Skin epidermis (tissue), 12 donors: ENCODE results near the gene NR2C2AP.
A peak's percentile ranks its signal among the peaks of the same experiment; 100 is the strongest.
"Not testable (repeated sequence)": the region's sequence is repeated elsewhere in the genome, so short reads cannot be mapped to it uniquely, and the experiment has no call there.

Experiments
- H3K27ac ChIP-seq, 21 experiments: fragments of 200-600 bp; sonication (generic) in 11 of 21; one replicate each; pipeline ENCODE4 v1.5.0; 2020; ENCODE audit warnings: mild to moderate bottlenecking in 3 of 21, inconsistent platforms in 2 of 21, moderate library complexity in 2 of 21
- H3K4me3 ChIP-seq, 7 experiments: fragments of 200-600 bp; sonication (generic) in 2 of 7; one replicate each; pipeline ENCODE4 v1.5.0; 2020; ENCODE audit warnings: inconsistent platforms in 2 of 7, mild to moderate bottlenecking in 2 of 7, moderate library complexity in 1 of 7

Gene NR2C2AP

GRCh38 chr19:19192078-19192882 lies 10.9 kb downstream of the NR2C2AP start, which contains the start of the genes BORCS8 and RFXANK:
BORCS8 (minus strand) TSS chr19:19192152; CDS start chr19:19192117, 35 bp downstream.
RFXANK (plus strand) TSS chr19:19192258; CDS start chr19:19193947, 1,689 bp downstream.
- Histone ChIP-seq H3K4me3 (peak within 1 kb of the TSS; percentile 72 to 99 (median 90)), H3K27ac (peak within 1 kb of the TSS; percentile 94 to 100 (median 99))

DNA sequence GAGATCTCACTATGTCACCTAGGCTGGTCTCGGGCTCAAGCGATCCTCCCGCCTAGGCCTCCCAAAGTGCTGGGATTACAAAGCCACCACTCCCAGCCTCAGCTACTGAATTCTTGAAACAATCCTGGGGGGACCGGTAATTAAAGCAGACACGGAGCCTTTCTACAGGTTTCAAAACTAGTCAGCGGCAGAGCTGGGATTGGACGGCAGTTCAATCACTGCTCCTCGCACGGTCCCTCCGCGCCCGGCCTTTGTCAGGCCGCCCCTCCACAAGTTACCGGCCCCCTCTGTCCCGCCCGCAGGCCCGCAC lies 11.5 kb downstream of the NR2C2AP start:
- Histone ChIP-seq H3K27ac (peak overlapping the region; percentile 94 to 100 (median 99)), H3K4me3 (peak overlapping the region; percentile 72 to 99 (median 90))

GRCh38 chr19:19186742-19187141 lies 16.5 kb downstream of the NR2C2AP start:
- H3K4me3 ChIP-seq: no peak overlapping the region
- no peak overlapping the region for H3K27ac ChIP-seq

GRCh38 chr19:19185853-19186740 lies 17.1 kb downstream of the NR2C2AP start:
- H3K4me3 ChIP-seq: no peak overlapping the region
- H3K27ac ChIP-seq: no peak overlapping the region

GRCh38 chr19:19181488-19181998 lies 21.7 kb downstream of the NR2C2AP start:
- no peak overlapping the region for H3K4me3 ChIP-seq
- H3K27ac ChIP-seq: no peak overlapping the region

GRCh38 chr19:19179548-19180441 lies 23.4 kb downstream of the NR2C2AP start:
- H3K27ac ChIP-seq: no peak overlapping the region
- H3K4me3 ChIP-seq: no peak overlapping the region

- H3K27ac ChIP-seq: no peak overlapping the region
- H3K4me3 ChIP-seq: no peak overlapping the region
Observed at GRCh38 chr19:19176950-19177349, 26.3 kb downstream of the NR2C2AP start.

- H3K27ac ChIP-seq, H3K4me3 ChIP-seq: not testable (repeated sequence)
Observed at GRCh38 chr19:19173243-19173642, 30.0 kb downstream of the NR2C2AP start.

- no peak overlapping the region for H3K27ac ChIP-seq
- no peak overlapping the region for H3K4me3 ChIP-seq
Observed at GRCh38 chr19:19171821-19172532, 31.2 kb downstream of the NR2C2AP start.

- Histone ChIP-seq H3K4me3 (no peak overlapping the region), H3K27ac (no peak overlapping the region)
Observed at GRCh38 chr19:19170873-19171672, 32.1 kb downstream of the NR2C2AP start.

GRCh38 chr19:19170053-19170872 lies 33.0 kb downstream of the NR2C2AP start, which contains the start of gene MEF2B:
MEF2B (minus strand) TSS chr19:19170263; CDS start chr19:19150735, 19,528 bp downstream.
- Histone ChIP-seq H3K27ac (no peak within 1 kb of the TSS), H3K4me3 (peak within 1 kb of the TSS in 6 of 7 experiments; percentile 1 to 23 (median 10))

DNA sequence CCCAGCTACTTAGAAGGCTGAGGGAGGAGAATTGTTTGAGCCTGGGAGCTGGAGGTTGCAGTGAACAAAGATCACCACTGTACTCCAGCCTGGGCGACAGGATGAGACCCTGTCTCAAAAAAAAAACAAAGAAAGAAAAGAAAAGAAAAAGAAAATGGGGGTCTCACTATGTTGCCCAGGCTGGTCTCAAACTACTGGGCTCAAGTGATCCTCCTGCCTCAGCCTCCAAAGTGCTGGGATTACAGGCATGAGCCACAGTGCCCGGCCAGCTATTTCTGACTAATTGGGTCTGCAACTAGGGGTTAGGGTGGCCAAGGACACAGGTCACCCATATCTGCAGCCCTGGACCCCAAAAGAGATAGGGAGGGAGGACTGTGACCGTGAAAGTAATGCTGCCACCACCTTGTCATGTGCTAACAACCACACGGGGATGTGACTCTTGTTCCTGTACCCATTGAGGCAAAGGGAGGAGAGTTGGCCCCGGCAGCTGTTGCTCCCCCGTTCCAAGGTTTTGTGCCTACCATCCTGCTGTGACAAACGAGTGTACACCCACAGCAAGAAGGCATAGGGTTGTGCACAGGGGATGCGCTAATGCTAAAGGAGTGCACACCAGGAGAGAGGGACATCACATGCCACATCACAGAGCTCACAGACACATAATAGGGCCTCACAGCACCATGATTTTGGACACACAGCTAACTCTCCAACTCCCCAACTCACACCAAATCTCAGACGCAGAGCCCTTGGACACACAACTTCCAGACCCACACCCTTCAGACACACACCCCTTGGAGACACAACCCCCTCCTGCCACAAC lies 33.8 kb downstream of the NR2C2AP start:
- Histone ChIP-seq H3K27ac (no peak overlapping the region), H3K4me3 (peak overlapping the region in 4 of 7 experiments; percentile 6 to 23 (median 14))

GRCh38 chr19:19167612-19168011 lies 35.6 kb downstream of the NR2C2AP start:
- Histone ChIP-seq H3K27ac (no peak overlapping the region), H3K4me3 (no peak overlapping the region)

DNA sequence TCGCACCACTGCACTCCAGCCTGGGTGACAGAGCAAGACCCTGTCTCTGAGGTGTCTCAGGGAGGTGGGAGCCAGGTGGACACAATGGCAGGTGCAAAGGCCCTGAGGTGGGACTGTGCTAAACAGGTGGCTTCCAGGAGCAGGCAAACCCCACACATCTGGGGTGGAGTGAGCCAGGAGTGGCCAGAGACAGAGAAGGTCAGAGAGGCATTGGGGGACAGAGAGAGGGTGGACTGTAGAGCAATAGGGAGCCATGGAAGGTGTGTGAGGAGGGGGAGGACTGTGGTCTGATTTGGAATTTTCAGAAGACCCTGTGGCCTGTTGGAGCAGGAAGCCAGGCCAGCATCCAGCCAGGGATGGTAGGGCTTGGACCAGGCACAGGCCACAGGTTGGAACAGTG lies 37.8 kb downstream of the NR2C2AP start:
- Histone ChIP-seq H3K4me3 (no peak overlapping the region), H3K27ac (no peak overlapping the region)

GRCh38 chr19:19162495-19162894 lies 40.7 kb downstream of the NR2C2AP start:
- Histone ChIP-seq H3K27ac (no peak overlapping the region), H3K4me3 (no peak overlapping the region)

DNA sequence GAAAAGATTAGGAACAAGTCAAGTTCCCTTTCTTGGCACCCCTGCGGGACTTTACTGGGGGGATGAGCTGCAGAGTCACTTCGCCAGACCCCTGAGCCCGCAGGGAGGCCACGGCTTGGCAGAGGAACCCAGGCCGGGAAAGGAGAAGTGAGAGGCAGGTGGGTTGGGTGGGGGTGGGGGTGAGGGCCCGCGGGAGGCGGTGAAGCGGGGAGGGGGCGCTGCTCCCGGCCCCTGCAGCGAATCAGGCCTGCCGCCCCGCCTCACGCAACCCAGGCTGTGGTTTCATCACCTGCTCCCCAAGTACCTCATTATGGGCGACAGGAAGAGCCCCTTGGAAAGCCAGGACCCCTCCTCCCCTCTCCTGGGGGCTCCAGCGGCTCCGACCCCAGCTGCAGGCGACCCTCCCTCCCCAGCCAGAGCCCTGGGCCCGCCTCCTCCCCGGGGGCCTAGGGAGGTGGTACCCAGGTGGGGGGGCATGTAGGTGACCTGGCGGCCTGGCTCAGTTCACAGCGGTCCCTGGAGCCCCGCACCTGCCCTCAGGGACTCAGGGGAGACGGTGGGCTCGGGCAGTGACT lies 42.7 kb downstream of the NR2C2AP start:
- no peak overlapping the region for H3K4me3 ChIP-seq
- H3K27ac ChIP-seq: no peak overlapping the region
